C1 segment of cervical spinal cord (tissue), 14 donors: ENCODE data around the gene LTF.
"Not testable (repeated sequence)": the region's sequence is repeated elsewhere in the genome, so short reads cannot be mapped to it uniquely, and the experiment has no call there.

Source experiments
- DNase-seq, 14 donors: peaks; one replicate each; lab custom pipeline; 2025; lab: John Stamatoyannopoulos, UW

Gene LTF

DNA sequence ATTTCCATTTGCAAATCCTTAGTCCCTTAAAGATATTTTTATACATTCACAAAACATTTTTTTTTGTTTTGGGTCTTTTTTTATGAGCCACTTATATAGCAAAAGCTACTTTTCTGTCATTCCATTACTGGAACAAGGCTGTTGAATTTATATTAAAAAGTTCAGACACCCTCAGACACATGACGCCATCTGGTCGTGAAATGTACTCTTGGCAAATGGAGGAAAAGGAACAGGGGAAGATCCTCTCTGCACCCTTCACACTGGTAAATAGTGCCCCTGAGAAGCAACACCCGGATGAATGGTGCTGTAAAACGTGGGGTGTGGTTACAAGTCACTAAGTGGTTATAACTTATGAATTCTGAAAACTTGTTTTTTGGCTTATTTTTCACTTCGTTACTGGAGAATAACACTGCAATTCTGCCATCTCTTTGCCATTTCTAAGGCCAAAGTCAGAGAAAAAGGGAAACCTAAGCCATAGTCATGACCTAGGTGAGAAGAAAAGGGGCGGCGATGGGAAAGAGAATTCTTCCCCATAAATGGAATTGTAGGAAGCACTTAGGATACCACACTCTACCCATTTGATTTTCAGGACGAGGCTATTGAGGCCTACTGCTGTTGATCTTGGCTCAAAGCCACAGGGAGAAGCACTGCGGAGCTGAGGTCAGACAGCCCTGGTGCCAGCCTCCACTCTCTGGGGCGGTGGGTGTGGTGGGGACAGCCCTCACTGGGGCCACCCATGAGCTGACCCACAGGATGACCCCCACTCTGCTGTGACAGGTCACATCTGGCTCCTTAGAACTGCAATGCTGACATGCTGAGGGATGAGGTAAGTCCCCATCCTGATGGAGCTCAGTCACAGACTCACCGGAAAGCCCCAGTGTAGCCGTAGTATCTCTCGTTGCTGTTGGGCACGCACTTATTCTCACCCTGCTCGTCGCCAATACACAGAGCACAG, 21.9 kb downstream of the LTF start:
- no peak for DNase-seq

DNA sequence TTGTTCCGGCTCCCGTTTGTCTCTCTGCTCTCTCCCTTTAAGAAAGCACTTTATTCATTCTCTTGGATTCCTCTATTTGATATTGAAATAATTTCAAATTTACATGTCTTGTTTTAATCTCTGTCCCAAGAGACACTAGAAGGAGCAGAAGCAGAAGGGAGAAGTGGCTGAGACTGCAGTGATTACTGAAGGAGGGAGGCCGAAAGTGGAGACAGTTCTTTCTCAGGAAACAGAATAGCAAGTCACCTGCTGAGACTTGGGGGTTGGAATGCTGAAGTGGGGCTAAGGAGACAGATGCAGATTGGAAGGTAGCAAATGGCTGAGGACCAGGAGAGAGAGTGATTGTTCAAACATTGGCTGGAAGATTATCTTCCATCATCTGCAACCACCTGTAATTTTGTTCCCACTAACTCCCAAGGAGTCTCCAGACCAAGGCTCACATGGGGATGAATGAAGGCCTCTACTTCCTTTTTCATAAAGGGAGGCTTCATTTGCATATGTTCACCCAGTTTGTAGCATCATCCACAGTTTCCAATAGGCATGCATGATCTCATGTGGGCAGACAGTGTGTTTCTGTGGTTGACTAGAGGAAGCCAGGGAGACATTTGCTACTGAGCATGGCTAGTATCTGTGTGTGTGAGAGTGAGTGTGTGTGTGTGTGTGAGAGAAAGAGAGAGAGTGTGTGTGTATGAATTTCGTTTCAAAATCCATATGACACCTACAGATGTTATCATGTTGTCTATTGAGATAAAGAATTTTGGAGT, 24.0 kb downstream of the LTF start:
- no peak for DNase-seq

DNA sequence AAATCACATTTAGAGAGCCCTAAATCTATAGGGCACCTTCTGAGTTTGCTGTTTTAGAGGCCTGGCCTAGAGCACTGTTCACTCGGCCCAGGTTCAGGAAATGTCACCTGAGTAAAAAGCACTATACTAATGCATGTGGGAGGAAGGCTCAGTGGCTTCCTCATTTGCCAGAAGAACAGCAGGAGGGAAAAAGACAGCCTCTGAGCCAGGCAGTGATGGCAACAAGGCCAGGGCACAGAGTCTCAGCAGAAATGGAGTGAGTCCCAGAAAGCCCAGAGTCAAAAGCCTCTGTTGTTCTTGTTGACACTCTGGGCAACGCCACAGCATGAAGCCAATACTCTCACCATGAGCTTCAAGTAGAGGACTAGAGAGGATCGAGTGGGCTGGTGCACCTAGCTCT, 25.9 kb downstream of the LTF start:
- peak in 4 of 14 donors; percentile 12 to 44 (median 18) for DNase-seq

DNA sequence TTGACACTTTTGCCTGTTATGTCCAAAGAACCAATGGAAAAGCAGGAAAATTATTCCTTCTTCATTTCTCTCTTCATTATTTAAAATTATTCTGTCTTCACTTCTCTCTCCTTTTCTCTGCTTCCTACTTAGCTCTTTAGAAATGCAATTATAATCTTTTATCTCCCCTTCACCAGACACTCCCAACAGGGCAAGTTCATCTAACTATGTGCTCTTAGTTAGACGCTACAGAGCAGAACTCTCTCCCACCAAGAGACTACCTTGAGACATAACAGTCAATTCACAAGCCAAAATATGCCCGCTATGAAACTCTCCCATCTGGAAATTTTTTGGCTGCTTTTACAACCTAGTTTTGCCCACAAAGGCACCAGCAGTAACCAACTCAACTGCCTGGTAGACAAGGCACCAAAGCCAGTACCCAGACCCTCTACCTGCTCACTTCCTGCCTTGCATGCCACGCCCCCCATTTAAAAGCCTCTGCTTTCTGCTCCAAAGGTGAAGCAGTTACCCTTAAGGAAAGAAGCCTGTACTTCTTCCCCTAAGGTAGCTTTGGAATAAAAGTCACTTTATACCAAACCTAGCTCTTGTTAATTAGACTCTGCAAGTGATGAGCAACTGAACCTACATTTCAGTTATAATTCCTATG, 29.5 kb downstream of the LTF start:
- no peak for DNase-seq

DNA sequence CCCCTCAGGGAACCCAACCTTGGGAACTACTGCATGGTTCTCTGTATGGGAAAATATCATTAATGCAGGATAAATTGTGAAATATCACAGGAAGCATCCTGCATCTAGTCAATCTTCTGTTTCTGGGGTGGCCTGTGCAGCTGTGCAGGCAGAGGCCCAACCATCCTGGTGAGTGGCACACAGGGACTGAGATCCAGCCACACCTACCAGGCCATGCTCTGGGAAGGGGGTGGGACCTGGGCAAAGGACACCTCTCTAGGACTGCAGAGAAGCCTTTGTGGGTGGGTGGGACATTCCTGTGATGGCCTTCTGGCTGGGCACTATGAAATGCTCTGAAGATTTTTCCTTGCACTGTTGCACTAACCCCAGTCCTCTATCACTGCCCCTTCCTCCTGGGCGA, 30.9 kb downstream of the LTF start:
- DNase-seq = no peak

DNA sequence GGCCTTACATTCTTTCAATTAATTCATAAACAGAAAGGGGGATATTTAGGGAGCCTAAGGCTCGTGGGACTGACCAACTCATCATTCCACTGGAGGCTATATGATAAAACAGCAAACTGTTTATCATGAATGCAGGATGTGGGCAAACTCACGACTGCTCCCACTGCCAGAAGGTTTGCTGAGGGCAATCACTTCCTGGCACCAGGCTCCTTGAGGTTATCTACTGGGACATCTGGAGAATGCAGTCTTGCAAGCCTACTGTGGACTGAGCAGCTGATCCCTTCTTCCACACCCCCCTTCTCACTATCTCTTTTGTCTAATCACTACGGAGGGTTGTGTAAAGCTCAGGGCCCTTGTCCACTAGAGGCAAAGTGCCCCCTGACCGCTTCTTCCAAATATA, 31.6 kb downstream of the LTF start:
- DNase-seq = not testable (repeated sequence)

DNA sequence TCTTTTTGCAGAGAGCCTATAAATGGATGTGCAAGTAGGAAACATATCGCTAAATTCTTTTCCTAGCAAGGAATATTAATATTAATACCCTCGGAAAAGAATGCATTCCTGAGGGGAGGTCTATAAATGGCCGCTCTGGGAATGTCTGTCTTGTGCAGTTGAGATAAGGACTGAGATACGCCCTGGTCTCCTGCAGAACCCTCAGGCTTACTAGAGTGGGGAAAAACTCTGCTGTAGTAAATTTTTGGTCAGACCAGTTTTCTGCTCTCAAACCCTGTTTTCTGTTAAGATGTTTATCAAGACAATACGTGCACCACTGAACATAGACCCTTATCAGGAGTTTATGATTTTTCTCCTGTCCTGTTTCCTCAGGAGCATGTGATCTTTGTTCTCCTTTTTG, 32.8 kb downstream of the LTF start:
- DNase-seq = not testable (repeated sequence)

DNA sequence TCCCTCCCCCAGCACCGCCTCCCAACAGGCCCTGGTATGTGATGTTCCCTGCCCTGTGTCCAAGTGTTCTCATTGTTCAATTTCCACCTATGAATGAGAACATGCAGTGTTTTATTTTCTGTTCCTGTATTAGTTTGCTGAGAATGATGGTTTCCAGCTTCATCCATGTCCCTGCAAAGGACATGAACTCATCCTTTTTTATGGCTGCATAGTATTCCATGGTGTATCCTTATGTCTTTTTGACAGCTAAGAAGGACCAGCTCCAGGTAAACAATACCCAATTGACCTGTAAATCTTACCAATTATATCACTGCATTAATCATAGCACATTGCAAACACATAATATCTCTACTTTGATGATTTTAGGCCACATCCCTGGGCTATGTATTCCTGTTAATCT, 33.8 kb downstream of the LTF start:
- DNase-seq = not testable (repeated sequence)

DNA sequence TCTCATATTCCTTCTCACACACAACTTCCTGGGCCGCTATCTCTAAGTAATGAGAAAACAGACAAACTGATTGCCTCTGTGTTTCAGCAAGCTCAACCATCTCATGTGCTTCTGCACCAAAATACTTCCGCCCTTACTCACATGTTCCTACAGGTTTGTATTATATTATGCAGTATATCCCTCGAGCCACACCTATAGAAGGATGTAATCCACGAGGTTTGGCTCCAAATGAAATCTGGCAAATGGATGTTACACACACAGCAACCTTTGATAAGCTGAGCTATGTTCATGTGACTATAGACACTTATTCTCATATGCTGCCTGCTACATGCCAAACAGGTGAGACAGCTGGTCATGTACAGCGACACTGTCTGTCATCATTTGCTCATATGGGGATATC, 35.0 kb downstream of the LTF start:
- no peak for DNase-seq

DNA sequence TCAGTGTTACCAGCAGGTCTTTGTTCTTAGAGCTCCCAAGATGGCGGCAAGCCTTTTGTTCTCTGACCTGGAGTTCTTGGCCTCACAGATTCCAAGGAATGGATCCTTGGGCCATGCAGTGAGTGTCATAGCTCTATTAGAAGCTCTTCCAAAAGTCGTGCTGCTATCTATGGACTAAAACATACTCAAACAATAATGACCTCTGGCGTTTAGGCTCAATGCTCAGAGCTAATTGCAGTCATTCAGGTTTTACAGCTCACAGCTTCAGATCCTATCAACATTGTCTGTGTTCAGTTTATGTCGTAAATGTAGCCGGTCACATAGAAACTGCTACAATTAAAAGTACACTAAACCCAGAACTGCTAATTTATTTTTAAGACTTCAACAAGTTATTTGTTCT, 35.5 kb downstream of the LTF start:
- no peak for DNase-seq

DNA sequence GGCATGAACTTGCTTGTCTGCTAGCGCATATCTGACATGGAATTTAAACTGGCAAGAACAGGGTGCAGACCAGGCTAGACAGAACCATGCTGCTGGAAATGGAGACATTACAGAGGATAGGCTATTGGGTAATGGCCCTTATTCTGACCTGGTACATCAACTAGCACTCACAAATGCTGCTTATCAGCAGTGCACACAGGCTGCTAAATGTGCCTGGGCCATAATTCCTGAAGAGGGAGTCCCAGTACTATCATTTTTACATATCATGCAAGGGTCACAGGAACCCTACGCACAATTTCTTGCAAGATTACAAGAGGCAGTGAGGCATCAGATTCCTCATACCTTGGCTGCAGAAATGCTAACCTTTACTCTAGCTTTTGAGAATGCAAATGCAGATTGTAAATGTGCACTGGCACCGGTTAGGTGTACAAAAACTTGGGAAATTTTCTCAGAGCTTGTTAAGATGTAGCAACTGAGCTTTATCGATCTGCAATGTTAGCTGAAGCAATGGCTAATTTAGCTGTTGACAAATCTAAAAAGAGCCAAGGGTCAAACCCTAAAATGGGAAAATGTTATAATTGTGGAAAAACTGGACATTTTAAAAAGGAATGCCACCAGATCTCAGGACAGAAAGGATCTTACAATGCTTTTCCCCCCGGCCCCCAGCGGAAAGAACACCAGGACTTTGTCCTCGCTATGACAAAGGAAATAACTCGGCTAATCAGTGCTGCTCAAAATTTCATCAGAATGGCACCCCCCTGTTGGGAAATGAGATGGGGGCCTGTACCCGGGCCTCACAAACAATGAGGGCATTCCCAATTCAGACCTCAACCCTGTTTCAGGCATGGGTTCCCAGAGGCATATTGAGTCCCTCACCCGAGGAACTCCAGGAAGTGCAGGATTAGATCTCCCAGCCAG, 36.5 kb downstream of the LTF start:
- DNase-seq = no peak

DNA sequence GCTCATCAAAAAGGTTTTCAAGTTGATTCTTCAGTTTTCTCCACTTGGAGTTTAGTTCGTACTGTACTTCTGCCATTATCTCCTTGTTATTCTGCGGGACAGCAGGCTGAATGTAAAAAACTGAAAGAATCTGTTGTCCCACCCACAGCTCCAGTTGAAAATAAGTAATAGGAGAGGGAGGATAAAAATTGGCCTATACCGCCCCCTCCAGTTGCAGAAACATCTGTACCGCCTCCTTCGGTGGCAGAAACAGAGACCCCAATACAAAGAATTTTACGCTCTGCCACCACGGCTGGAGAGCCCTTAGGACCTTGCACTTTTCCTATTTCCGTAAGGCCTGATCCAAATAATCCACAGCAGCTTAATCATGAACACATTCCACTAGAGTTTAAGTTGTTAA, 37.3 kb downstream of the LTF start:
- not testable (repeated sequence) for DNase-seq

DNA sequence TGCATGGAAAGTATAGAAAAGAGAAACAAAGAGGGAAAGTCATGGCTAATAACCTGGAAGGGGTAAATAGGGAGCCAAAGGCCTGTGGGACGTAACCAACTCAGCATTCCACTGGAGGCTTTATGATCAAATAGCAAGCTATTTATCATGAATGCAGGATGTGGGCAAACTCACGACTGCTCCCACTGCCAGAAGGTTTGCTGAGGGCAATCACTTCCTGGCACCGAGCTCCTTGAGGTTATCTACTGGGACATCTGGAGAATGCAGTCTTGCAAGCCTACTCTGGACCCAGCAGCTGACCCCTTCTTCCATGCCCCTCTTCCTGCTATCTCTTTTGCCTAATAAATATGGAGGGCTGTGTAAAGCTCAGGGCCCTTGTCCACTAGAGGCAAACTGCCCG, 38.2 kb downstream of the LTF start:
- not testable (repeated sequence) for DNase-seq

DNA sequence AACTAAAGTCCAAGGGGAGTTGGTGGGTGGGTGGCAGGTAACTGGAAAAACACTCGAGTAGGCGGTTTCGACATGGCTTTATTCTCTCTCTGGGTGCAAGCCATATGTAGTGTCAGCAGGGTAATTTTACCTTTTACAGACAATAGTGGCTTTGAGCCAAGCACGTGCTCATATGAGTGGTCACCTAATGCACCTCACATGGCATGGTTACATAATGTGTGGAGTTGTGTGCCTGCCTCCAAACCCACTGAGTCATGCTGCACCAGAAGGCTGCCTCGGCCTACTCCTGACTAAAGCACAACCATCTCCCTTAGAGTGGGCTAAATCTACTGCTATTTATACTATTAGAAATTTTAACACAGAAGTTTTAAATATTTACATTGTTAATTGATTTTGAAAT, 41.1 kb downstream of the LTF start:
- DNase-seq = no peak

DNA sequence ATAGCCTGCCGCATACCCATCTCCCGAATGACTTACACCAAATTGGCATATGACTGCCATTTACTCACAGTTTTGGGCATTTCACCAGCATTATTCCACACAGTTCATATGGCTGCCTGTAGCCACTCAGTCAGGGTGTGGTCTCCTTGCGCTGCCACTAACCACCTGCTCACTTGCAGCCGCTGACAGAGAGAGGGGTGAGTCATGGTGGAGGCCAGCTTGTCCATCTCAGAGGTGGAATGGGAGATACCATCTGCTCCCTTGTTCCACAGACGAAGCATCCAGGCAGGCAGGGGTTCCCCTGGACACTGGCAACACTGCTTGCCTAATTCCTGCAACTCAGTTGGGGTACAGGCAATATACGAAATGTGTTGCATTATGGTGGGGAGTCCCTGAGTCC, 42.1 kb downstream of the LTF start:
- DNase-seq = no peak

DNA sequence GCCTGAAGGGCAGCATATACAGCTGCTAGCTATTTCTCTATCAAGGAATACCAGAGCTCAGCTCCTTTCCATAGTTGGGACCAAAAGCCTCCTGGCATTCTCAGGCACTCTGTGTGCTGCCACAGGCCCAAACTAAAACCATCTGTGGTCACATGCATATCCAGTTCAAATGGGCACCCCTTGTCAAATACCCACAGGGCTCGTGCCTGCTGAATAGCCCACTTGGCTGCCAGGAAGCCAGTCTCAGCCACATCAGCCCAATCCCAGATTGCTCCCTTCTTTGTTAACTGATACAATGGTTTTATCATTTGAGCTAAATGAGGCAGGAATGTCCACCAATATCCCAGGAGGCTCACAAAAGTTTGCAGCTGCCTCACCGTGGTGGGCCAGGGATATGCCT, 43.8 kb downstream of the LTF start:
- DNase-seq = no peak

DNA sequence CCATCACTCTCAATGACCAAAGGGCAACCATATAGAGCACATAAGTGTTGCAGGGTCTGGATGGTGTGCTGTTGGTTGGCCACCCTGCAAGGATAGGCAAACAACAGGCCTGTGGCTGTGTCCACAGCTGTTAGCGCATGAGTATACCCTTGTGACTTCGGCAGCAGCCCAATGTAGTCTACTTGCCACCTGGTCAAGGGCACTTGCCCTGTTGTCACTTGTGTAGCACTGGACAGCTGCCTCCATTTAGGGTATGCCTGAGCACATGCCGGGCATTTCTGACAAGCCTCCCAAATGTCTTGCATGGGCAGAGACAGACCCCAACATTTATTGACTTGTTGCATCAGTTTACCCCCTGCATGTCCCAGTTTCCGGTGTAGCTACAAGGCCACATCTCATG, 44.9 kb downstream of the LTF start:
- DNase-seq = no peak

DNA sequence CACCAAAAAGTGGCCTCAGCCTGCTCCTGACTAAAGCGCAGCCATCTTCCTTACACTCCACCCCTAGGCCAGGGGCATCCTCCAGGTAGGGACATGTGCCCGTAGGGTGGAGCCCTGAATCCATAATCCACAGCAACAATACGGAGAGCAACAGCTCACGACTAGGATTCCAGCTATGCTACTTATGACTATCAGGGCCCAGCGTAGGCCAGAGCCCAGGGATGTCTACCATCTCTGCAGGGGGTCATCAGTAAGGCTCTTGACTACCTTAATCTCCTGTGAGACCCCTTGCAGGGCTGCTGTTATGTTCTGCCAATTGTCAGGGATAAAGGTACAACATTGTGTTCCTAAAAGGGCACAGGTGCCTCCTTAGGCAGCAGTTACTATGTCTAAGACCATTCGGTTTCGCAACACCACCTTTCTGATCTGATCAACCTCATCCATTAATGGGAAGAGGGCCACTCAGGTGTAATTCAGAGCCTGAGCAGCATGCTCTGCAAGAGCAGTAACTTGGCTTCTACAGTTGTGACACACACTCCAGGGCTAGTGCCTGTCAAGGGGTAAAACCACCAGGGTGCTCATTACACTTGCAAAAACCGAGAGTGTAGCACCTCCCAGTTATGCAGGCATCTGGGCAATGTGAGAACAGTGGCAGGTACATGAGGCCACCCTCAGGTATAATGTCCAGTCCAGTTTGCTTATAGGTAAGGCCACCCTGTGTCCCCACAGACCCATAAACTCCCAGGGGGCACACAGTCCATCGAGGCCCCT, 46.7 kb downstream of the LTF start:
- DNase-seq = no peak

DNA sequence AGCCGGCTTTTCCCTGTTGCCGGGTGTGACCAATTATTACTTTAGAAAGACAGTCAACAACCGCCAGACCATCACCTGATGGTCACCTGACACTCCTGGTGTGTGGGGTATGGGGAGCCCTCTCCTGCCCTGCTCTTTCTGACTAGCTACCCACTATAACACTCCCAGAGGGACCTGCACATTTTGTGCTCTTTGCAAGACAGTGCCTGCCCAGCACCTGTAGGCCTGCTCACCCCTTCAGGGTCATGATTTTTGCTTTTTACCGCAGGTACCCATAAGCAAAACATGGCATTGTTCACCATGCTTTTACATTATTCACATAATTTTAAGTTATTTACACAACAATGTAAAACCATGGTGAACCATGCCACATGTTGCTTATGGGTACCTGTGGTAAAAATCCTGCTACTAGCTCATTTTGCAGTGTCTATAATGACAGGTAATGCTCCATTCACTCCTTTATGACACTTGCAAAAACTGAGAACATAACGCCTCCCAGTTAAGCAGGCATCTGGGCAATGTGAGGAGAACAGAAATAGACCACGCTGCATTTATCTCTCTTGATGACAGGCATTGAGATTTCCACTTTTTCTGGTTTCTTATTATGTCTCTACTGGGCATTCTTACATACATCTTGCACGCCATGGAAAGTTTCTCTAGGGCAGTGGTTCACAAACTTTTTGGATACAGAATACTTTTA, 47.7 kb downstream of the LTF start:
- no peak for DNase-seq
